Measurements from ENCODE around the gene ZNF827.

DNA sequence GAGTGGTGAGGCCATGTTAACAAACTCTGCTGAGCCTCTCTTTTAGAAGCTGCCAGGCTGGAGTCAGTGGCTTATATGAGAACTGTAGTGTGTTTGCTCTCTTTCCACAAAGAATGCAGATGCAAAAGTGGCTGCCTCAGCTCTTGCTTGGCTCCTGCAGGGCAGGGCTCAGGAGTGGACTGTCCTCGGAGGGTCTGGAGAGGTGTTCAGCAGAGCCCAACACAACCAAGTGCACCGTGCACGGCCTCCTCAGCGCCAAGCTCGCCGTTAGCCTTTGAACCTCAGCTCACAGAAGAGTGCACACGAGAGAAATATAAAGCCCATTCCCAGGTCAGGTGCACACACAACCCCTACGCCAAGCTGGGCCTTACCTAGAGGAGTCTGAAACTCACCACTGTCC is 175.9 kb downstream of the ZNF827 start:
- TF ChIP-seq EZH2phosphoT487 (IDR thresholded peaks at IDR 0.05; ENCODE audit: unreplicated experiment): no peak
- TF ChIP-seq, protein P1, sequence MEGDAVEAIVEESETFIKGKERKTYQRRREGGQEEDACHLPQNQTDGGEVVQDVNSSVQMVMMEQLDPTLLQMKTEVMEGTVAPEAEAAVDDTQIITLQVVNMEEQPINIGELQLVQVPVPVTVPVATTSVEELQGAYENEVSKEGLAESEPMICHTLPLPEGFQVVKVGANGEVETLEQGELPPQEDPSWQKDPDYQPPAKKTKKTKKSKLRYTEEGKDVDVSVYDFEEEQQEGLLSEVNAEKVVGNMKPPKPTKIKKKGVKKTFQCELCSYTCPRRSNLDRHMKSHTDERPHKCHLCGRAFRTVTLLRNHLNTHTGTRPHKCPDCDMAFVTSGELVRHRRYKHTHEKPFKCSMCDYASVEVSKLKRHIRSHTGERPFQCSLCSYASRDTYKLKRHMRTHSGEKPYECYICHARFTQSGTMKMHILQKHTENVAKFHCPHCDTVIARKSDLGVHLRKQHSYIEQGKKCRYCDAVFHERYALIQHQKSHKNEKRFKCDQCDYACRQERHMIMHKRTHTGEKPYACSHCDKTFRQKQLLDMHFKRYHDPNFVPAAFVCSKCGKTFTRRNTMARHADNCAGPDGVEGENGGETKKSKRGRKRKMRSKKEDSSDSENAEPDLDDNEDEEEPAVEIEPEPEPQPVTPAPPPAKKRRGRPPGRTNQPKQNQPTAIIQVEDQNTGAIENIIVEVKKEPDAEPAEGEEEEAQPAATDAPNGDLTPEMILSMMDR (conservative IDR thresholded peaks at IDR 0.05; ENCODE audit: low read depth in 2 of 2): no peak
- no peak for TF ChIP-seq NANOG (IDR thresholded peaks at IDR 0.05; ENCODE audit: borderline replicate concordance)
- TF ChIP-seq EZH2 (IDR thresholded peaks at IDR 0.05; ENCODE audit: low read depth, unreplicated experiment): no peak
- no peak for TF ChIP-seq POLR2AphosphoS5 (IDR thresholded peaks at IDR 0.05; ENCODE audit: low read depth)
- TF ChIP-seq, protein P2, sequence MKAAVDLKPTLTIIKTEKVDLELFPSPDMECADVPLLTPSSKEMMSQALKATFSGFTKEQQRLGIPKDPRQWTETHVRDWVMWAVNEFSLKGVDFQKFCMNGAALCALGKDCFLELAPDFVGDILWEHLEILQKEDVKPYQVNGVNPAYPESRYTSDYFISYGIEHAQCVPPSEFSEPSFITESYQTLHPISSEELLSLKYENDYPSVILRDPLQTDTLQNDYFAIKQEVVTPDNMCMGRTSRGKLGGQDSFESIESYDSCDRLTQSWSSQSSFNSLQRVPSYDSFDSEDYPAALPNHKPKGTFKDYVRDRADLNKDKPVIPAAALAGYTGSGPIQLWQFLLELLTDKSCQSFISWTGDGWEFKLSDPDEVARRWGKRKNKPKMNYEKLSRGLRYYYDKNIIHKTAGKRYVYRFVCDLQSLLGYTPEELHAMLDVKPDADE (IDR thresholded peaks at IDR 0.05): no peak
- no peak for TF ChIP-seq JUNB (IDR thresholded peaks at IDR 0.05; ENCODE audit: unreplicated experiment)
- TF ChIP-seq, protein P3, sequence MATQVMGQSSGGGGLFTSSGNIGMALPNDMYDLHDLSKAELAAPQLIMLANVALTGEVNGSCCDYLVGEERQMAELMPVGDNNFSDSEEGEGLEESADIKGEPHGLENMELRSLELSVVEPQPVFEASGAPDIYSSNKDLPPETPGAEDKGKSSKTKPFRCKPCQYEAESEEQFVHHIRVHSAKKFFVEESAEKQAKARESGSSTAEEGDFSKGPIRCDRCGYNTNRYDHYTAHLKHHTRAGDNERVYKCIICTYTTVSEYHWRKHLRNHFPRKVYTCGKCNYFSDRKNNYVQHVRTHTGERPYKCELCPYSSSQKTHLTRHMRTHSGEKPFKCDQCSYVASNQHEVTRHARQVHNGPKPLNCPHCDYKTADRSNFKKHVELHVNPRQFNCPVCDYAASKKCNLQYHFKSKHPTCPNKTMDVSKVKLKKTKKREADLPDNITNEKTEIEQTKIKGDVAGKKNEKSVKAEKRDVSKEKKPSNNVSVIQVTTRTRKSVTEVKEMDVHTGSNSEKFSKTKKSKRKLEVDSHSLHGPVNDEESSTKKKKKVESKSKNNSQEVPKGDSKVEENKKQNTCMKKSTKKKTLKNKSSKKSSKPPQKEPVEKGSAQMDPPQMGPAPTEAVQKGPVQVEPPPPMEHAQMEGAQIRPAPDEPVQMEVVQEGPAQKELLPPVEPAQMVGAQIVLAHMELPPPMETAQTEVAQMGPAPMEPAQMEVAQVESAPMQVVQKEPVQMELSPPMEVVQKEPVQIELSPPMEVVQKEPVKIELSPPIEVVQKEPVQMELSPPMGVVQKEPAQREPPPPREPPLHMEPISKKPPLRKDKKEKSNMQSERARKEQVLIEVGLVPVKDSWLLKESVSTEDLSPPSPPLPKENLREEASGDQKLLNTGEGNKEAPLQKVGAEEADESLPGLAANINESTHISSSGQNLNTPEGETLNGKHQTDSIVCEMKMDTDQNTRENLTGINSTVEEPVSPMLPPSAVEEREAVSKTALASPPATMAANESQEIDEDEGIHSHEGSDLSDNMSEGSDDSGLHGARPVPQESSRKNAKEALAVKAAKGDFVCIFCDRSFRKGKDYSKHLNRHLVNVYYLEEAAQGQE (IDR thresholded peaks at IDR 0.05; ENCODE audit: unreplicated experiment): no peak
- no peak for TF ChIP-seq CREB1 (CRISPR knock-in tag; IDR thresholded peaks at IDR 0.05; ENCODE audit: low read depth)
- TF ChIP-seq ZNF331 (CRISPR knock-in tag; IDR thresholded peaks at IDR 0.05; ENCODE audit: low read depth): no peak
- TF ChIP-seq, protein P4, sequence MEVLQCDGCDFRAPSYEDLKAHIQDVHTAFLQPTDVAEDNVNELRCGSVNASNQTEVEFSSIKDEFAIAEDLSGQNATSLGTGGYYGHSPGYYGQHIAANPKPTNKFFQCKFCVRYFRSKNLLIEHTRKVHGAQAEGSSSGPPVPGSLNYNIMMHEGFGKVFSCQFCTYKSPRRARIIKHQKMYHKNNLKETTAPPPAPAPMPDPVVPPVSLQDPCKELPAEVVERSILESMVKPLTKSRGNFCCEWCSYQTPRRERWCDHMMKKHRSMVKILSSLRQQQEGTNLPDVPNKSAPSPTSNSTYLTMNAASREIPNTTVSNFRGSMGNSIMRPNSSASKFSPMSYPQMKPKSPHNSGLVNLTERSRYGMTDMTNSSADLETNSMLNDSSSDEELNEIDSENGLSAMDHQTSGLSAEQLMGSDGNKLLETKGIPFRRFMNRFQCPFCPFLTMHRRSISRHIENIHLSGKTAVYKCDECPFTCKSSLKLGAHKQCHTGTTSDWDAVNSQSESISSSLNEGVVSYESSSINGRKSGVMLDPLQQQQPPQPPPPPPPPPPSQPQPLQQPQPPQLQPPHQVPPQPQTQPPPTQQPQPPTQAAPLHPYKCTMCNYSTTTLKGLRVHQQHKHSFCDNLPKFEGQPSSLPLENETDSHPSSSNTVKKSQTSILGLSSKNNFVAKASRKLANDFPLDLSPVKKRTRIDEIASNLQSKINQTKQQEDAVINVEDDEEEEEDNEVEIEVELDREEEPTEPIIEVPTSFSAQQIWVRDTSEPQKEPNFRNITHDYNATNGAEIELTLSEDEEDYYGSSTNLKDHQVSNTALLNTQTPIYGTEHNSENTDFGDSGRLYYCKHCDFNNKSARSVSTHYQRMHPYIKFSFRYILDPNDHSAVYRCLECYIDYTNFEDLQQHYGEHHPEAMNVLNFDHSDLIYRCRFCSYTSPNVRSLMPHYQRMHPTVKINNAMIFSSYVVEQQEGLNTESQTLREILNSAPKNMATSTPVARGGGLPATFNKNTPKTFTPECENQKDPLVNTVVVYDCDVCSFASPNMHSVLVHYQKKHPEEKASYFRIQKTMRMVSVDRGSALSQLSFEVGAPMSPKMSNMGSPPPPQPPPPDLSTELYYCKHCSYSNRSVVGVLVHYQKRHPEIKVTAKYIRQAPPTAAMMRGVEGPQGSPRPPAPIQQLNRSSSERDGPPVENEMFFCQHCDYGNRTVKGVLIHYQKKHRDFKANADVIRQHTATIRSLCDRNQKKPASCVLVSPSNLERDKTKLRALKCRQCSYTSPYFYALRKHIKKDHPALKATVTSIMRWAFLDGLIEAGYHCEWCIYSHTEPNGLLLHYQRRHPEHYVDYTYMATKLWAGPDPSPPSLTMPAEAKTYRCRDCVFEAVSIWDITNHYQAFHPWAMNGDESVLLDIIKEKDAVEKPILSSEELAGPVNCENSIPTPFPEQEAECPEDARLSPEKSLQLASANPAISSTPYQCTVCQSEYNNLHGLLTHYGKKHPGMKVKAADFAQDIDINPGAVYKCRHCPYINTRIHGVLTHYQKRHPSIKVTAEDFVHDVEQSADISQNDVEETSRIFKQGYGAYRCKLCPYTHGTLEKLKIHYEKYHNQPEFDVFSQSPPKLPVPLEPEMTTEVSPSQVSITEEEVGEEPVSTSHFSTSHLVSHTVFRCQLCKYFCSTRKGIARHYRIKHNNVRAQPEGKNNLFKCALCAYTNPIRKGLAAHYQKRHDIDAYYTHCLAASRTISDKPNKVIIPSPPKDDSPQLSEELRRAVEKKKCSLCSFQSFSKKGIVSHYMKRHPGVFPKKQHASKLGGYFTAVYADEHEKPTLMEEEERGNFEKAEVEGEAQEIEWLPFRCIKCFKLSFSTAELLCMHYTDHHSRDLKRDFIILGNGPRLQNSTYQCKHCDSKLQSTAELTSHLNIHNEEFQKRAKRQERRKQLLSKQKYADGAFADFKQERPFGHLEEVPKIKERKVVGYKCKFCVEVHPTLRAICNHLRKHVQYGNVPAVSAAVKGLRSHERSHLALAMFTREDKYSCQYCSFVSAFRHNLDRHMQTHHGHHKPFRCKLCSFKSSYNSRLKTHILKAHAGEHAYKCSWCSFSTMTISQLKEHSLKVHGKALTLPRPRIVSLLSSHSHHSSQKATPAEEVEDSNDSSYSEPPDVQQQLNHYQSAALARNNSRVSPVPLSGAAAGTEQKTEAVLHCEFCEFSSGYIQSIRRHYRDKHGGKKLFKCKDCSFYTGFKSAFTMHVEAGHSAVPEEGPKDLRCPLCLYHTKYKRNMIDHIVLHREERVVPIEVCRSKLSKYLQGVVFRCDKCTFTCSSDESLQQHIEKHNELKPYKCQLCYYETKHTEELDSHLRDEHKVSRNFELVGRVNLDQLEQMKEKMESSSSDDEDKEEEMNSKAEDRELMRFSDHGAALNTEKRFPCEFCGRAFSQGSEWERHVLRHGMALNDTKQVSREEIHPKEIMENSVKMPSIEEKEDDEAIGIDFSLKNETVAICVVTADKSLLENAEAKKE (CRISPR knock-in tag; IDR thresholded peaks at IDR 0.05): no peak
- no peak for TF ChIP-seq STAT1 (IDR thresholded peaks at IDR 0.05; ENCODE audit: unreplicated experiment)
- no peak for TF ChIP-seq ZNF114 (CRISPR knock-in tag; IDR thresholded peaks at IDR 0.05)

Data from GM23338 (cell line).